Esophagus mucosa (tissue), 1 donor: ENCODE data around the gene PTPRD. TPM values are rescaled to one million over a fixed set of nuclear protein-coding genes. Genes with fewer than 3 reads are reported as not detected.
A peak's percentile ranks its signal among the peaks of the same experiment; 100 is the strongest.

Experiments
- ATAC-seq: fragments of 200-7000 bp; cut with Tn5 transposase; one replicate; pipeline ENCODE4 v1.9.1; 2020
- total RNA-seq: library from RNA; stranded (reverse); gene quantifications from one replicate; pipeline ENCODE4 v1.2.4, GENCODE V29; 2023
- donor health status: DM: yes; HTN: yes; CAD: no.

Gene PTPRD
- total RNA-seq, 1 donor from 2014 or later: 8.7 TPM

GRCh38 chr9:10260501-10260900 lies 352.3 kb downstream of the PTPRD start:
- ATAC-seq: no peak

GRCh38 chr9:10259668-10260067 lies 353.1 kb downstream of the PTPRD start:
- no peak for ATAC-seq

GRCh38 chr9:10255758-10256157 lies 357.0 kb downstream of the PTPRD start:
- ATAC-seq: no peak

GRCh38 chr9:10254338-10254737 lies 358.5 kb downstream of the PTPRD start:
- no peak for ATAC-seq

- no peak for ATAC-seq
Observed at GRCh38 chr9:10253341-10253740, 359.5 kb downstream of the PTPRD start.

GRCh38 chr9:10252174-10252573 lies 360.6 kb downstream of the PTPRD start:
- no peak for ATAC-seq

- ATAC-seq: peak; percentile 70
Observed at GRCh38 chr9:10251490-10251889, 361.3 kb downstream of the PTPRD start.

GRCh38 chr9:10250219-10250618 lies 362.6 kb downstream of the PTPRD start:
- no peak for ATAC-seq

- no peak for ATAC-seq
Observed at GRCh38 chr9:10248890-10249289, 363.9 kb downstream of the PTPRD start.

GRCh38 chr9:10242255-10242654 lies 370.5 kb downstream of the PTPRD start:
- no peak for ATAC-seq

GRCh38 chr9:10238087-10238486 lies 374.7 kb downstream of the PTPRD start:
- ATAC-seq: no peak

- ATAC-seq: no peak
Observed at GRCh38 chr9:10237584-10237983, 375.2 kb downstream of the PTPRD start.

GRCh38 chr9:10236161-10236560 lies 376.6 kb downstream of the PTPRD start:
- no peak for ATAC-seq

GRCh38 chr9:10235376-10235775 lies 377.4 kb downstream of the PTPRD start:
- no peak for ATAC-seq

GRCh38 chr9:10232352-10232930 lies 380.4 kb downstream of the PTPRD start:
- ATAC-seq: no peak

- no peak for ATAC-seq
Observed at GRCh38 chr9:10230512-10230911, 382.3 kb downstream of the PTPRD start.

- ATAC-seq: no peak
Observed at GRCh38 chr9:10228082-10228481, 384.7 kb downstream of the PTPRD start.

- no peak for ATAC-seq
Observed at GRCh38 chr9:10226996-10227395, 385.8 kb downstream of the PTPRD start.

- ATAC-seq: no peak
Observed at GRCh38 chr9:10212702-10213101, 400.1 kb downstream of the PTPRD start.

- ATAC-seq: no peak
Observed at GRCh38 chr9:10208691-10209069, 404.1 kb downstream of the PTPRD start.

GRCh38 chr9:10204276-10204675 lies 408.5 kb downstream of the PTPRD start:
- ATAC-seq: no peak

GRCh38 chr9:10173561-10173960 lies 439.2 kb downstream of the PTPRD start:
- no peak for ATAC-seq

GRCh38 chr9:10172476-10172875 lies 440.3 kb downstream of the PTPRD start:
- ATAC-seq: no peak

GRCh38 chr9:10168241-10168640 lies 444.6 kb downstream of the PTPRD start:
- ATAC-seq: no peak

- ATAC-seq: no peak
Observed at GRCh38 chr9:10148796-10149195, 464.0 kb downstream of the PTPRD start.
